ENCODE measurements around the gene LRIG1. TPM values are rescaled to one million over a fixed set of nuclear protein-coding genes. Genes with fewer than 3 reads are reported as not detected.

Gene LRIG1
- total and polyA plus RNA-seq, 2 experiments from 2014 or later: 8.2 to 13.3 TPM

DNA sequence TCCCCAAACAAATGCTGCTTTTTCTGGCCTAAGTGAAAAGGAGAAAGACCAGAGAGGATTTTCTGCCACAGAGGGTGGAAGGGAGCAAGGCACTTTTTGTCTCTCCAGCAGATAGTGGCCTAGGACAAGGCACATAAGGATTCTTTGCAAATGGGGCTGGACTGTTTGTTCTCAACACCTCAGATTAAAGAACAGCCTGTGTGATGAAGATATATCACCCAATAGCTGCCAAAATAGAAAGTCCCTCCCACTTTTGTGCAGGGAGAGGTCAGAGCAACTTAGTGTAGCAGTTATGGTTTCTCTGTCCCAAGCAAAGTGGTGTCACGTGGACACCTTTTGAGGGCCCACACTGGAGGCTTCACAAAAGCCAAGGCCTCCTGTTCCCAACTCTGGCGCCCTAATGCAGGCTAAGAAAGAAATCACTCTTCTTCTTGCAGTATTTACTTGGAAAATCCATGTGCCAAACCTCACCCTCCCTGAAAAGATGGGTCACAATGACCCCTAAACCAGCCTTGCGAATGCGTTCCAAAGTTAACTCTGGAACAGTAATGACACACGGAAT is 84.9 kb downstream of the LRIG1 start:
- H3K79me2 ChIP-seq: peaks cover 4% of the 10 kb centered on the region
- no peak overlapping the region for H3K4me2 ChIP-seq
- no peak for DNase-seq (ENCODE audit: low spot score)
- no peak overlapping the region for H2AFZ ChIP-seq
- H3K36me3 ChIP-seq (replicated peaks; ENCODE audit: insufficient read depth, low read depth): no peaks in the 10 kb centered on the region
- no peaks in the 10 kb centered on the region for H3K9me3 ChIP-seq (ENCODE audit: low read depth)
- H3K27ac ChIP-seq: no peak overlapping the region
- H3K9me2 ChIP-seq (replicated peaks; ENCODE audit: insufficient read depth): no peaks in the 10 kb centered on the region
- WGBS (ENCODE audit: low lambda C conversion rate, missing lambda C conversion rate): 67% methylated on average over 5 of the region's 5 CpGs
- H3K4me3 ChIP-seq: no peak overlapping the region
- H3K27me3 ChIP-seq: no peaks in the 10 kb centered on the region
- H3K4me1 ChIP-seq (ENCODE audit: insufficient read depth): peaks cover 8% of the 10 kb centered on the region
- TF ChIP-seq EZH2phosphoT487 (IDR thresholded peaks at IDR 0.05; ENCODE audit: low read depth, severe bottlenecking, unreplicated experiment): no peak
- TF ChIP-seq, protein P1, sequence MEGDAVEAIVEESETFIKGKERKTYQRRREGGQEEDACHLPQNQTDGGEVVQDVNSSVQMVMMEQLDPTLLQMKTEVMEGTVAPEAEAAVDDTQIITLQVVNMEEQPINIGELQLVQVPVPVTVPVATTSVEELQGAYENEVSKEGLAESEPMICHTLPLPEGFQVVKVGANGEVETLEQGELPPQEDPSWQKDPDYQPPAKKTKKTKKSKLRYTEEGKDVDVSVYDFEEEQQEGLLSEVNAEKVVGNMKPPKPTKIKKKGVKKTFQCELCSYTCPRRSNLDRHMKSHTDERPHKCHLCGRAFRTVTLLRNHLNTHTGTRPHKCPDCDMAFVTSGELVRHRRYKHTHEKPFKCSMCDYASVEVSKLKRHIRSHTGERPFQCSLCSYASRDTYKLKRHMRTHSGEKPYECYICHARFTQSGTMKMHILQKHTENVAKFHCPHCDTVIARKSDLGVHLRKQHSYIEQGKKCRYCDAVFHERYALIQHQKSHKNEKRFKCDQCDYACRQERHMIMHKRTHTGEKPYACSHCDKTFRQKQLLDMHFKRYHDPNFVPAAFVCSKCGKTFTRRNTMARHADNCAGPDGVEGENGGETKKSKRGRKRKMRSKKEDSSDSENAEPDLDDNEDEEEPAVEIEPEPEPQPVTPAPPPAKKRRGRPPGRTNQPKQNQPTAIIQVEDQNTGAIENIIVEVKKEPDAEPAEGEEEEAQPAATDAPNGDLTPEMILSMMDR (IDR thresholded peaks at IDR 0.05; ENCODE audit: poor library complexity): no peak
- H4K20me1 ChIP-seq (ENCODE audit: insufficient read depth, poor library complexity, severe bottlenecking): no peaks in the 10 kb centered on the region

DNA sequence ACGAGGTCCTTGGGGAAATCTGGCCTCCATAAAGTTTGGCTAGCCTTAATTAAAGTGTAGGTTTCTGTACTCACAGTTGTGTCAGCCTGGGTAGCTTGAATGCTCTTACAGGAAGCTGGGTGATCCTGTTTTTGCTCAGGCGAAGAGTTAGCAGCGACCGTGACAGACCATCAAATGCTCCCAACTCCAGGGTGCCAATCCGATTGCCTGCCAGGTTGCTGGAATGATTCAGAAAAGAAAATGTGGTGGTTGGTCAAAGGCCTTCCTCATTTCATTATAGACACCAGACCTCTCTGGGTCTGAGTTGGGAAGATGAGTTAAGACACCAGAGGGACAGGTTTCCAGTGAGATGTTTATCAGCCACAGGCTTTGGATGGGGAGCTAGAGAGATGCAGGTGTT is 86.0 kb downstream of the LRIG1 start:
- H3K79me2 ChIP-seq: no peaks in the 10 kb centered on the region
- H3K9me3 ChIP-seq (ENCODE audit: low read depth): no peaks in the 10 kb centered on the region
- peaks cover 8% of the 10 kb centered on the region for H3K4me1 ChIP-seq (ENCODE audit: insufficient read depth)
- TF ChIP-seq, protein P1 (IDR thresholded peaks at IDR 0.05; ENCODE audit: poor library complexity): no peak
- TF ChIP-seq EZH2phosphoT487 (IDR thresholded peaks at IDR 0.05; ENCODE audit: low read depth, severe bottlenecking, unreplicated experiment): no peak
- no peak for TF ChIP-seq EZH2 (IDR thresholded peaks at IDR 0.05; ENCODE audit: borderline replicate concordance)
- DNase-seq (ENCODE audit: low spot score): no peak
- no peak overlapping the region for H2AFZ ChIP-seq
- no peak overlapping the region for H3K27ac ChIP-seq
- H4K20me1 ChIP-seq (ENCODE audit: insufficient read depth, poor library complexity, severe bottlenecking): no peaks in the 10 kb centered on the region
- no peaks in the 10 kb centered on the region for H3K27me3 ChIP-seq
- H3K4me3 ChIP-seq: no peak overlapping the region
- WGBS (ENCODE audit: low lambda C conversion rate, missing lambda C conversion rate): 82% methylated on average over 5 of the region's 5 CpGs
- H3K4me2 ChIP-seq: no peak overlapping the region
- no peaks in the 10 kb centered on the region for H3K36me3 ChIP-seq (replicated peaks; ENCODE audit: insufficient read depth, low read depth)
- no peaks in the 10 kb centered on the region for H3K9me2 ChIP-seq (replicated peaks; ENCODE audit: insufficient read depth)

DNA sequence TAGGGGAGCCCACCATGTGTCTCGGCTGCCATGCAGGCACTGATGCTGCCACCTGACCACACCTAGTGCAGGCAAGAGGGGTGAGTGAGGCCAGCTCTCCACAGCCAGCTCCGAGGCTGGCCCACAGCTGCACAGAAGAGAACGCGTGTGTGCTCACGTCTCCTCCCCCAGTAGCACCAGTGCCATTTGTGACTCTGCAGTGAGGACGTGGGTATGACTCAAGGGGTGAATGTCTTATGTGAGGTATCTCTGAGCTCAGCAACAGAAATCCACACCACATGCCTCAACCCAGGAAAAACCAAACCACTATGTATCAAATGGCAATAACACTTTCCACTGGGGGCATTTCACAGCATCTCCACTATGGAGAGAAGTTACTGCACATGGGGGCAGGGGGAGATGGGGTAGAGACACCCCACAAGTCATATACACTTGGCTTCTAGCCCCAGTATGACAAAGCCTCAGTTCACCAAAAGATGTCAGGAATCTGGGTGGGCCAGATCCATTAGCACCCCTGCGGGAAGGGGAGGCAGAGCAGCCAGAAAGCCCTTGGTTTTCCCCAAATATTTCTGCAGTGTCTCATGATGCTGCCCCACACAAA is 87.6 kb downstream of the LRIG1 start:
- Histone ChIP-seq H3K4me1 (ENCODE audit: insufficient read depth) (peaks cover 8% of the 10 kb centered on the region), H4K20me1 (ENCODE audit: insufficient read depth, poor library complexity, severe bottlenecking) (no peaks in the 10 kb centered on the region), H2AFZ (no peak overlapping the region), H3K27me3 (no peaks in the 10 kb centered on the region), H3K27ac (no peak overlapping the region), H3K4me3 (no peak overlapping the region), H3K36me3 (replicated peaks; ENCODE audit: insufficient read depth, low read depth) (no peaks in the 10 kb centered on the region), H3K79me2 (no peaks in the 10 kb centered on the region), H3K9me3 (ENCODE audit: low read depth) (no peaks in the 10 kb centered on the region), H3K4me2 (no peak overlapping the region), H3K9me2 (replicated peaks; ENCODE audit: insufficient read depth) (no peaks in the 10 kb centered on the region)
- no peak for DNase-seq (ENCODE audit: low spot score)
- TF ChIP-seq EZH2 (IDR thresholded peaks at IDR 0.05; ENCODE audit: borderline replicate concordance) (no peak), EZH2phosphoT487 (IDR thresholded peaks at IDR 0.05; ENCODE audit: low read depth, severe bottlenecking, unreplicated experiment) (no peak)
- TF ChIP-seq, protein P1 (IDR thresholded peaks at IDR 0.05; ENCODE audit: poor library complexity): no peak
- 95% methylated on average over 7 of the region's 7 CpGs for WGBS (ENCODE audit: low lambda C conversion rate, missing lambda C conversion rate)
